Neuronal stem cell (in vitro differentiated cells): ENCODE data around the gene POC5.

Source experiments
- DNase-seq: peaks from one replicate; pipeline ENCODE4 v3.0.0-alpha.2; 2013; ENCODE audit warnings: low spot score
- H2AFZ ChIP-seq: one replicate; pipeline ENCODE4 v1.6.1; 2013; ENCODE audit warnings: mild to moderate bottlenecking, low read length, inconsistent platforms
- H2AK5ac ChIP-seq: 2 replicates; pipeline ENCODE4 v1.6.1; 2013; ENCODE audit warnings: low read depth, mild to moderate bottlenecking, inconsistent platforms, low read length, moderate library complexity, mixed read lengths
- H2BK120ac ChIP-seq: 2 replicates; pipeline ENCODE4 v1.6.1; 2013; ENCODE audit warnings: low read depth, mild to moderate bottlenecking, inconsistent platforms, low read length, moderate library complexity, mixed read lengths
- H2BK12ac ChIP-seq: one replicate; pipeline ENCODE4 v1.6.1; 2013; ENCODE audit warnings: low read length, inconsistent platforms
- H2BK15ac ChIP-seq: 2 replicates; pipeline ENCODE4 v1.6.1; 2013; ENCODE audit warnings: mild to moderate bottlenecking, low read length, inconsistent platforms, mixed read lengths
- H2BK5ac ChIP-seq: one replicate; pipeline ENCODE4 v1.6.1; 2013; ENCODE audit warnings: inconsistent platforms, mild to moderate bottlenecking, low read length, moderate library complexity
- H3K14ac ChIP-seq: one replicate; pipeline ENCODE4 v1.6.1; 2013; ENCODE audit warnings: low read length, inconsistent platforms
- H3K18ac ChIP-seq: 2 replicates; pipeline ENCODE4 v1.6.1; 2013; ENCODE audit warnings: low read length, inconsistent platforms
- H3K23ac ChIP-seq: 2 replicates; pipeline ENCODE4 v1.6.1; 2013; ENCODE audit warnings: low read depth, mild to moderate bottlenecking, mixed read lengths, low read length, inconsistent platforms; ENCODE audit not compliant: poor library complexity
- H3K27ac ChIP-seq: replicated peaks from 3 replicates; pipeline ENCODE4 v1.5.1; 2013; ENCODE audit warnings: low read length, inconsistent platforms
- H3K27me3 ChIP-seq, 3 experiments: 2 replicates each; pipeline ENCODE4 v1.6.1; 2013; ENCODE audit warnings: low read length in 3 of 3, mild to moderate bottlenecking in 2 of 3, inconsistent platforms in 1 of 3, low read depth in 1 of 3, mixed read lengths in 1 of 3, moderate library complexity in 1 of 3; ENCODE audit not compliant: control insufficient read depth in 3 of 3, insufficient read depth in 3 of 3
- H3K36me3 ChIP-seq, 2 donors: replicated peaks in 1 of 2; 2 replicates each; pipeline ENCODE4 v1.6.1; 2013; ENCODE audit warnings: low read length in 2 of 2; ENCODE audit not compliant: control insufficient read depth in 2 of 2, insufficient read depth in 2 of 2
- H3K4ac ChIP-seq: 2 replicates; pipeline ENCODE4 v1.6.1; 2013; ENCODE audit warnings: inconsistent platforms, mild to moderate bottlenecking, low read length, moderate library complexity
- H3K4me1 ChIP-seq, 2 donors: 1 replicate in 1 of 2; 2 replicates in 1 of 2; pipeline ENCODE4 v1.6.1; 2013; ENCODE audit warnings: low read length in 2 of 2, low read depth in 1 of 2; ENCODE audit not compliant: control insufficient read depth in 2 of 2, insufficient read depth in 1 of 2
- H3K4me2 ChIP-seq: one replicate; pipeline ENCODE4 v1.6.1; 2013; ENCODE audit warnings: mild to moderate bottlenecking, low read length, inconsistent platforms; ENCODE audit not compliant: insufficient read depth, poor library complexity, severe bottlenecking
- H3K4me3 ChIP-seq, 2 donors: 2 replicates each; pipeline ENCODE4 v1.5.1; 2013; ENCODE audit warnings: low read length in 2 of 2, mild to moderate bottlenecking in 2 of 2, inconsistent platforms in 1 of 2, moderate library complexity in 1 of 2
- H3K79me1 ChIP-seq: one replicate; pipeline ENCODE4 v1.6.1; 2013; ENCODE audit warnings: low read depth, mild to moderate bottlenecking, inconsistent platforms, low read length, moderate library complexity
- H3K9ac ChIP-seq: one replicate; pipeline ENCODE4 v1.6.1; 2013; ENCODE audit warnings: mild to moderate bottlenecking, low read depth, low read length, inconsistent platforms; ENCODE audit not compliant: poor library complexity
- H3K9me3 ChIP-seq, 2 donors: replicated peaks in 1 of 2; 2 replicates each; pipeline versions ENCODE3 to v1.6.1; 2013; ENCODE audit warnings: low read length in 2 of 2, mild to moderate bottlenecking in 2 of 2, inconsistent platforms in 1 of 2, low read depth in 1 of 2, mixed read lengths in 1 of 2, moderate library complexity in 1 of 2; ENCODE audit not compliant: control insufficient read depth in 2 of 2, insufficient read depth in 1 of 2
- H4K8ac ChIP-seq: one replicate; pipeline ENCODE4 v1.6.1; 2013; ENCODE audit warnings: low read depth, mild to moderate bottlenecking, inconsistent platforms, low read length, moderate library complexity
- H4K91ac ChIP-seq: one replicate; pipeline ENCODE4 v1.6.1; 2013; ENCODE audit warnings: low read length, low read depth, mild to moderate bottlenecking, inconsistent platforms; ENCODE audit not compliant: poor library complexity
- WGBS, 2 donors: extraction: QIAGEN DNeasy Blood & Tissue Kit; methylation state at CpG; one replicate each; pipeline ENCODE4 v1.1.7; 2013; ENCODE audit warnings: missing lambda C conversion rate in 2 of 2, mixed read lengths in 1 of 2; ENCODE audit not compliant: insufficient read length in 2 of 2, insufficient replicate concordance in 1 of 2; ENCODE audit errors: extremely low coverage in 2 of 2; 5-methylcytosine and 5-hydroxymethylcytosine counted together

The POC5 gene

GRCh38 chr5:75664979-75665378 is 52.3 kb downstream of the POC5 start:
- WGBS, 2 donors, result no CpG with 5 or more reads among the region's 2 CpGs

DNA sequence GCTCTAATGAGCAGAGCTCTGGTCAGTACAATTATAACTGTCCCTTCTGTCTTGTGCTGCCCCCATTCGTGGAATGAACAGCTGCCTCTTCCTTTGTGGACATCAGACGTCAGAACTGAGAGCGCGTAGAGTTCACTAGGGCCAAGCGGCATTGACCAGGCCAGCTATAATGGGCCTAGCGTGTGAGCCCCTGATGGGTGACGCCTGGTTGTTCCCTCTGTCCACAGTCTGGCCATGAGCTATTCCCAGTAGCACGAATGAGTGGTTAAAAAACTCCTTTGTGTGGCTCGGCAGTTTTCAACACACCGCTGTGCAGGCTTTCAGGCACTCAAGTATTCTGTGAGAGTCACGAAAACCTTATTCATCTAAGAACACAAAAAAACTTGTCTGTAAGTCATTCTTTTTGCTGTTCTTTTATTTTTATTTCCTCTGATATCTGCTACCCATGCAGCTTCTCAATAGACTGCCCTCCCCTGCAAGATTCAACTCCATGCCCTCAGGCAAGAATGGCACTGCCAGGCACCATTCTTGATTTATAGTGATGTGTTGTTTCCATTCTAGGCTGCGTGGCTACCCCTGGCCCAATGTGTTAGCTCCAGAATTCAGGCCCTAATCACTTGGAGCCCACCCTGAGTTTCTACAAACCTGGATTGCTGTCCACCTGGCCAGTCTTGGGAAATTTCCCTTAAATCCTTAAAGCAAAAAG is 53.5 kb downstream of the POC5 start:
- Histone ChIP-seq H3K27ac (peak overlapping the region; percentile 43), H2BK12ac (no peak overlapping the region), H3K36me3 (no peaks in the 10 kb centered on the region), H3K18ac (peak overlapping the region; percentile 72), H2BK15ac (peak overlapping the region; percentile 12), H3K23ac (no peak overlapping the region), H3K4ac (no peak overlapping the region), H3K4me3 (peak overlapping the region in 1 of 2 donors; percentile 0), H3K27me3 (no peaks in the 10 kb centered on the region), H2AFZ (peak overlapping the region; percentile 84), H3K4me2 (no peak overlapping the region), H2AK5ac (no peak overlapping the region), H4K8ac (no peak overlapping the region), H2BK5ac (no peak overlapping the region), H4K91ac (no peak overlapping the region), H3K9me3 (no peaks in the 10 kb centered on the region), H2BK120ac (no peak overlapping the region), H3K14ac (no peak overlapping the region), H3K9ac (no peak overlapping the region), H3K4me1 (peaks cover 0 to 14% of the 10 kb centered on the region in 2 donors), H3K79me1 (no peaks in the 10 kb centered on the region)
- DNase-seq, result no peak
- WGBS, 2 donors, result no CpG with 5 or more reads among the region's 12 CpGs

More at GRCh38 chr5:75664979-75665378, 52.3 kb downstream of the POC5 start:
- H4K91ac ChIP-seq, result no peak overlapping the region
- no peak overlapping the region for H2AK5ac ChIP-seq
- no peak overlapping the region for H3K23ac ChIP-seq
- H3K4me3 ChIP-seq, result no peak overlapping the region
- H3K4me1 ChIP-seq, result peaks cover 0 to 14% of the 10 kb centered on the region in 2 donors
- no peak overlapping the region for H2BK15ac ChIP-seq
- no peak overlapping the region for H2BK5ac ChIP-seq
- no peak overlapping the region for H3K27ac ChIP-seq
- H2BK12ac ChIP-seq, result no peak overlapping the region
- no peaks in the 10 kb centered on the region for H3K79me1 ChIP-seq
- peak overlapping the region; percentile 12 for H2AFZ ChIP-seq
- no peaks in the 10 kb centered on the region for H3K9me3 ChIP-seq
- DNase-seq, result no peak
- H3K14ac ChIP-seq, result no peak overlapping the region
- no peak overlapping the region for H3K18ac ChIP-seq
- no peak overlapping the region for H4K8ac ChIP-seq
- H3K36me3 ChIP-seq, result no peaks in the 10 kb centered on the region
- H2BK120ac ChIP-seq, result no peak overlapping the region
- no peak overlapping the region for H3K9ac ChIP-seq
- H3K4me2 ChIP-seq, result no peak overlapping the region
- H3K4ac ChIP-seq, result no peak overlapping the region
- H3K27me3 ChIP-seq, result no peaks in the 10 kb centered on the region

DNA sequence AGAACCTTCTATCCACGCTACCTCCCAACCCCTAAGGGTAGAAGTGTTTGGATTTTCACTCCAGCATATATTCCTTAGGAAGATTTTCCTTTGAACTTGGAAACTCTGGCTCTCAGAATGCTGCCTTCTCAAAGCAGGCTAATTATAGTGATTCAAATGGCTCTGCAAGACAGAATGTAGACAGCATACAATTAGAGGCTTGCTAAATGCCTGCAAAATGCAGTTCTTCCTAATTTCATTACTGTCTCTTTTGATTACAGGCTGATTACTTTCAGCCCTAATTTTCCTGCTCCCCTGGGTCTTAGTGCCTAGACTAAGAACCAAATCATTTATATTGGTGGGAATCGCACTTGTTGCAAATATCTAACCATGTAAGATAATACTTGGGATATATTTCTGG is 55.2 kb downstream of the POC5 start:
- H3K4me3 ChIP-seq, result no peak overlapping the region
- no peak overlapping the region for H2AK5ac ChIP-seq
- no peak overlapping the region for H2BK5ac ChIP-seq
- no peak overlapping the region for H3K27ac ChIP-seq
- DNase-seq, result no peak
- H3K9me3 ChIP-seq, result no peaks in the 10 kb centered on the region
- WGBS, 2 donors, result no CpG with 5 or more reads among the region's 2 CpGs
- no peak overlapping the region for H3K9ac ChIP-seq
- H3K18ac ChIP-seq, result no peak overlapping the region
- no peaks in the 10 kb centered on the region for H3K27me3 ChIP-seq
- H3K4me1 ChIP-seq, result peaks cover 0 to 13% of the 10 kb centered on the region in 2 donors
- H3K4me2 ChIP-seq, result no peak overlapping the region
- no peak overlapping the region for H3K23ac ChIP-seq
- no peak overlapping the region for H2BK15ac ChIP-seq
- H2AFZ ChIP-seq, result no peak overlapping the region
- no peak overlapping the region for H4K91ac ChIP-seq
- no peak overlapping the region for H2BK12ac ChIP-seq
- no peak overlapping the region for H4K8ac ChIP-seq
- H3K79me1 ChIP-seq, result no peaks in the 10 kb centered on the region
- H3K14ac ChIP-seq, result no peak overlapping the region
- H3K36me3 ChIP-seq, result no peaks in the 10 kb centered on the region
- no peak overlapping the region for H2BK120ac ChIP-seq
- H3K4ac ChIP-seq, result no peak overlapping the region

- Histone ChIP-seq H3K9me3 (no peaks in the 10 kb centered on the region), H2AFZ (no peak overlapping the region), H3K4me3 (no peak overlapping the region), H3K36me3 (no peaks in the 10 kb centered on the region), H2AK5ac (no peak overlapping the region), H3K27me3 (no peaks in the 10 kb centered on the region), H2BK15ac (no peak overlapping the region), H2BK12ac (no peak overlapping the region), H3K27ac (no peak overlapping the region), H4K91ac (no peak overlapping the region), H4K8ac (no peak overlapping the region), H3K4me1 (peaks cover 0 to 18% of the 10 kb centered on the region in 2 donors), H3K18ac (no peak overlapping the region), H3K23ac (no peak overlapping the region), H3K4me2 (no peak overlapping the region), H3K4ac (no peak overlapping the region), H2BK5ac (no peak overlapping the region), H2BK120ac (no peak overlapping the region), H3K9ac (no peak overlapping the region), H3K79me1 (no peaks in the 10 kb centered on the region), H3K14ac (no peak overlapping the region)
- no peak for DNase-seq
- no CpG with 5 or more reads among the region's 16 CpGs for WGBS, 2 donors
Measured at GRCh38 chr5:75660678-75661465, 56.4 kb downstream of the POC5 start.
